WTC11 (cell line): ENCODE measurements around the gene MARS2. TPM values are rescaled to one million over a fixed set of nuclear protein-coding genes. Genes with fewer than 3 reads are reported as not detected.
"Not testable (repeated sequence)": the region's sequence is repeated elsewhere in the genome, so short reads cannot be mapped to it uniquely, and the experiment has no call there.

Source experiments
- ATAC-seq: fragments of 200-7000 bp; cut with Tn5 transposase; 2 replicates; pipeline ENCODE4 v1.10.0; 2021; ENCODE audit warnings: mild to moderate bottlenecking, moderate library complexity
- CTCF ChIA-PET: fragments of 300-600 bp; sonication (Branson Sonifier 250); formaldehyde crosslinking; loops from one replicate; lab custom pipeline; 2021; ENCODE audit warnings: antibody characterized with exemption; lab: Charles Lee
- POLR2A ChIA-PET: fragments of 350-600 bp; sonication (Branson Sonifier 250); formaldehyde crosslinking; loops from one replicate; lab custom pipeline; 2021; ENCODE audit warnings: antibody characterized with exemption; lab: Charles Lee
- DNase-seq: peaks from one replicate; pipeline ENCODE4 v3.0.0; 2021; ENCODE audit warnings: low spot score
- H3K27ac Mint-ChIP-seq: 2 replicates; pipeline ENCODE4 v1.8.0; 2021; ENCODE audit warnings: mixed read lengths
- H3K27me3 Mint-ChIP-seq: 2 replicates; pipeline ENCODE4 v1.8.0; 2021; ENCODE audit warnings: low read depth, mild to moderate bottlenecking, moderate library complexity, mixed read lengths
- H3K36me3 Mint-ChIP-seq: 2 replicates; pipeline ENCODE4 v1.8.0; 2021; ENCODE audit warnings: mixed read lengths
- H3K4me1 Mint-ChIP-seq: 2 replicates; pipeline ENCODE4 v1.8.0; 2022; ENCODE audit warnings: mixed read lengths
- H3K4me3 Mint-ChIP-seq: 2 replicates; pipeline ENCODE4 v1.8.0; 2021; ENCODE audit warnings: mild to moderate bottlenecking, moderate library complexity, mixed read lengths
- H3K9me3 Mint-ChIP-seq: 2 replicates; pipeline ENCODE4 v1.8.0; 2021; ENCODE audit warnings: mixed read lengths
- CDX4 ChIP-seq: fragments of 250-450 bp; sonication (Bioruptor Pico); IDR thresholded peaks from 2 replicates; pipeline ENCODE4 v1.9.0; 2021; ENCODE audit warnings: moderate library complexity, mild to moderate bottlenecking, inconsistent platforms, borderline replicate concordance
- FOXK1 ChIP-seq: sonication (generic); formaldehyde crosslinking; IDR thresholded peaks from 2 replicates; pipeline ENCODE4 v1.8.0; 2022; ENCODE audit warnings: mild to moderate bottlenecking, moderate library complexity, missing genetic modification reagents
- FOXP1 ChIP-seq: sonication (generic); formaldehyde crosslinking; IDR thresholded peaks from 2 replicates; pipeline ENCODE4 v1.8.0; 2022; ENCODE audit warnings: missing genetic modification reagents, mild to moderate bottlenecking, moderate library complexity, borderline replicate concordance
- GTF2I ChIP-seq: fragments of 250-450 bp; sonication (Bioruptor Pico); conservative IDR thresholded peaks from 2 replicates; pipeline ENCODE4 v1.4.0; 2021; ENCODE audit warnings: mild to moderate bottlenecking
- MAX ChIP-seq: sonication (generic); formaldehyde crosslinking; IDR thresholded peaks from 2 replicates; pipeline ENCODE4 v1.8.0; 2022; ENCODE audit warnings: mild to moderate bottlenecking, missing genetic modification reagents
- NFATC4 ChIP-seq: fragments of 250-450 bp; sonication (Bioruptor Pico); IDR thresholded peaks from 2 replicates; pipeline ENCODE4 v1.9.0; 2021; ENCODE audit warnings: mild to moderate bottlenecking
- NFE2L1 ChIP-seq: sonication (generic); formaldehyde crosslinking; IDR thresholded peaks from 2 replicates; pipeline ENCODE4 v1.8.1; 2023; ENCODE audit warnings: missing genetic modification reagents
- NR2C2 ChIP-seq: sonication (generic); formaldehyde crosslinking; IDR thresholded peaks from 2 replicates; pipeline ENCODE4 v1.8.0; 2022; ENCODE audit warnings: mild to moderate bottlenecking, missing genetic modification reagents
- NR3C1 ChIP-seq: sonication (generic); formaldehyde crosslinking; conservative IDR thresholded peaks from 2 replicates; pipeline ENCODE4 v1.8.1; 2023; ENCODE audit warnings: low read depth, mild to moderate bottlenecking, missing genetic modification reagents
- PRDM15 ChIP-seq: sonication (generic); formaldehyde crosslinking; IDR thresholded peaks from 2 replicates; pipeline ENCODE4 v1.8.0; 2022; ENCODE audit warnings: missing genetic modification reagents
- TEAD1 ChIP-seq: sonication (generic); formaldehyde crosslinking; IDR thresholded peaks from 2 replicates; pipeline ENCODE4 v1.8.0; 2022; ENCODE audit warnings: mild to moderate bottlenecking, missing genetic modification reagents
- ZNF219 ChIP-seq: sonication (generic); formaldehyde crosslinking; IDR thresholded peaks from 2 replicates; pipeline ENCODE4 v1.8.0; 2023; ENCODE audit warnings: missing genetic modification reagents, mild to moderate bottlenecking, borderline replicate concordance
- ZNF317 ChIP-seq: sonication (generic); formaldehyde crosslinking; IDR thresholded peaks from 2 replicates; pipeline ENCODE4 v1.8.1; 2023; ENCODE audit warnings: low read depth, mild to moderate bottlenecking, moderate library complexity, missing genetic modification reagents, borderline replicate concordance
- total RNA-seq: library from RNA; stranded (reverse); gene quantifications from 3 replicates; pipeline ENCODE4 v1.2.3, GENCODE V29; 2021
- TF ChIP-seq, protein P1 (sequence below): sonication (generic); formaldehyde crosslinking; IDR thresholded peaks from 2 replicates; pipeline ENCODE4 v1.8.0; 2023; ENCODE audit warnings: mild to moderate bottlenecking, missing genetic modification reagents
- TF ChIP-seq, protein P2 (sequence below): sonication (generic); formaldehyde crosslinking; IDR thresholded peaks from 2 replicates; pipeline ENCODE4 v1.8.1; 2022; ENCODE audit warnings: mild to moderate bottlenecking, moderate library complexity, missing genetic modification reagents
- TF ChIP-seq, protein P3 (sequence below): sonication (generic); formaldehyde crosslinking; conservative IDR thresholded peaks from 2 replicates; pipeline ENCODE4 v1.8.1; 2023; ENCODE audit warnings: mild to moderate bottlenecking, low read depth, missing genetic modification reagents, moderate library complexity
- TF ChIP-seq, protein P4 (sequence below): fragments of 250-450 bp; sonication (Bioruptor Pico); IDR thresholded peaks from 2 replicates; pipeline ENCODE4 v1.8.0; 2021; ENCODE audit warnings: mild to moderate bottlenecking

Gene MARS2
- total RNA-seq, 1 experiment from 2014 or later, result 32.2 TPM

- H3K27me3 Mint-ChIP-seq, result peaks cover 3% of the 10 kb centered on the region; the same call in 1 of the 2 replicates
- peaks cover 11% of the 10 kb centered on the region for H3K36me3 Mint-ChIP-seq
- no peak for TF ChIP-seq CDX4 (CRISPR knock-in tag)
- TF ChIP-seq, all 79 proteins: peak for 0
- POLR2A ChIA-PET, result no interaction called here
- Mint-ChIP-seq H3K9me3 (peaks cover 10% of the 10 kb centered on the region), H3K27ac (no peak overlapping the region), H3K4me3 (no peak overlapping the region), H3K4me1 (peaks cover 4% of the 10 kb centered on the region)
- DNase-seq (no peak), ATAC-seq (no peak)
- CTCF ChIA-PET, result no interaction called here
Measured at GRCh38 chr2:197727011-197727410, 21.8 kb downstream of the MARS2 start.

DNA sequence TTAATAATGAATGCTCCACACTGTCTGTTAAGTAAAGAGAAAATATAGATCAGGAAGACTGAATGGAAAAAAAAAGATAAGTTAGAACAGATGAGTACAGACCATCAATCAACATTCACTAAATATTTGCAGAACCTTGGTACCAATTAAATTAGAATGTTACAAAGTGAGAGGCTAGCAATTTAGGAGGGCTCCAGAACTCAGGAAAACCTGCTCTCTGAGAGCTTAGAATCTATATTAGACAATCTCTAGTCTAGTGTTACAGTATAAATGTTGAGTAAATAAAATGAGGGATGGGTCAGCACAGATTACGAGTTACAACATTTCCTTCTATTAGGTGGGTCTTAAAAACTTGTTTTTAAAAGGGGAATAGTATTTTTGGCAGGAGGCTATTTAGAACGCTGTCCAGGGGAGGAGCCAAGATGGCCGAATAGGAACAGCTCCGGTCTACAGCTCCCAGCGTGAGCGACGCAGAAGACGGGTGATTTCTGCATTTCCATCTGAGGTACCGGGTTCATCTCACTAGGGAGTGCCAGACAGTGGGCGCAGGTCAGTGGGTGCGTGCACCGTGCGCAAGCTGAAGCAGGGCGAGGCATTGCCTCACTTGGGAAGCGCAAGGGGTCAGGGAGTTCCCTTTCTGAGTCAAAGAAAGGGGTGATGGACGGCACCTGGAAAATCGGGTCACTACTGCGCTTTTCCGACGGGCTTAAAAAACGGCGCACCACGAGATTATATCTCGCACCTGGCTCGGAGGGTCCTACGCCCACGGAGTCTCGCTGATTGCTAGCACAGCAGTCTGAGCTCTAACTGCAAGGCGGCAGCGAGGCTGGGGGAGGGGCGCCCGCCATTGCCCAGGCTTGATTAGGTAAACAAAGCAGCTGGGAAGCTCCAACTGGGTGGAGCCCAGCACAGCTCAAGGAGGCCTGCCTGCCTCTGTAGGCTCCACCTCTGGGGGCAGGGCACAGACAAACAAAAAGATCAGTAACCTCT, 23.7 kb downstream of the MARS2 start:
- not testable (repeated sequence) for H3K9me3 Mint-ChIP-seq, H3K27me3 Mint-ChIP-seq
- TF ChIP-seq FOXP1 (CRISPR knock-in tag) (peak; percentile 39; the same call in 1 of the 2 replicates), FOXK1 (CRISPR knock-in tag) (peak; percentile 36; the same call in 1 of the 2 replicates)
- TF ChIP-seq, protein P1, sequence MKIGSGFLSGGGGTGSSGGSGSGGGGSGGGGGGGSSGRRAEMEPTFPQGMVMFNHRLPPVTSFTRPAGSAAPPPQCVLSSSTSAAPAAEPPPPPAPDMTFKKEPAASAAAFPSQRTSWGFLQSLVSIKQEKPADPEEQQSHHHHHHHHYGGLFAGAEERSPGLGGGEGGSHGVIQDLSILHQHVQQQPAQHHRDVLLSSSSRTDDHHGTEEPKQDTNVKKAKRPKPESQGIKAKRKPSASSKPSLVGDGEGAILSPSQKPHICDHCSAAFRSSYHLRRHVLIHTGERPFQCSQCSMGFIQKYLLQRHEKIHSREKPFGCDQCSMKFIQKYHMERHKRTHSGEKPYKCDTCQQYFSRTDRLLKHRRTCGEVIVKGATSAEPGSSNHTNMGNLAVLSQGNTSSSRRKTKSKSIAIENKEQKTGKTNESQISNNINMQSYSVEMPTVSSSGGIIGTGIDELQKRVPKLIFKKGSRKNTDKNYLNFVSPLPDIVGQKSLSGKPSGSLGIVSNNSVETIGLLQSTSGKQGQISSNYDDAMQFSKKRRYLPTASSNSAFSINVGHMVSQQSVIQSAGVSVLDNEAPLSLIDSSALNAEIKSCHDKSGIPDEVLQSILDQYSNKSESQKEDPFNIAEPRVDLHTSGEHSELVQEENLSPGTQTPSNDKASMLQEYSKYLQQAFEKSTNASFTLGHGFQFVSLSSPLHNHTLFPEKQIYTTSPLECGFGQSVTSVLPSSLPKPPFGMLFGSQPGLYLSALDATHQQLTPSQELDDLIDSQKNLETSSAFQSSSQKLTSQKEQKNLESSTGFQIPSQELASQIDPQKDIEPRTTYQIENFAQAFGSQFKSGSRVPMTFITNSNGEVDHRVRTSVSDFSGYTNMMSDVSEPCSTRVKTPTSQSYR (CRISPR knock-in tag), result 0 out of 2 replicates have a peak, but pooled peaks have one; percentile 31
- TF ChIP-seq, all 79 proteins: peak for 3; not testable (repeated sequence) for 76
- H3K4me1 Mint-ChIP-seq, DNase-seq, H3K27ac Mint-ChIP-seq, CTCF ChIA-PET, ATAC-seq, POLR2A ChIA-PET: not testable (repeated sequence)
- Mint-ChIP-seq H3K36me3 (peaks cover 11% of the 10 kb centered on the region), H3K4me3 (peak overlapping the region; percentile 51)

DNA sequence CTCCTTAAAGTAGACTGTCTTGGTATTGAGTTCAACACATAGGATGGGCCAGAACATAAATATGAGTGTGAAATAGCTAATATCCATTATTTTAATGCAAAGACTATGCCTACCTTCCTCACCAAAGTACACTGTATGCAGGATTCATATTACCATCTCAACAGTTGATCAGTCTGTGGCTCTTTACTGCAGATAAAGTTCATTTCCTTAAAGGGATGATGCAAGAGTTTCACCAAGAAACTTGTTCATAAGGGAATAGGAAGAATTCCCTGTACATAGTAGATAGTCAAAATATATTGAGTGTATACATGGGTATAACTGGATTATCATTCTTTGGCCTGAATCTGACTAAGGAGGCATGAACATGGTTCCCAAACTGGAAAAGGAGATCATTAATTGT, 35.0 kb downstream of the MARS2 start:
- H3K4me3 Mint-ChIP-seq, result no peak overlapping the region
- DNase-seq (no peak), ATAC-seq (no peak)
- ChIA-PET CTCF (no interaction called here), POLR2A (no interaction called here)
- no peaks in the 10 kb centered on the region for H3K27me3 Mint-ChIP-seq
- H3K36me3 Mint-ChIP-seq, result no peaks in the 10 kb centered on the region
- no peak overlapping the region for H3K27ac Mint-ChIP-seq
- no peaks in the 10 kb centered on the region for H3K4me1 Mint-ChIP-seq
- peaks cover 2% of the 10 kb centered on the region; the same call in 1 of the 2 replicates for H3K9me3 Mint-ChIP-seq
- no peak for TF ChIP-seq PRDM15 (CRISPR knock-in tag)
- TF ChIP-seq MAX (CRISPR knock-in tag), result no peak
- TF ChIP-seq, protein P2, sequence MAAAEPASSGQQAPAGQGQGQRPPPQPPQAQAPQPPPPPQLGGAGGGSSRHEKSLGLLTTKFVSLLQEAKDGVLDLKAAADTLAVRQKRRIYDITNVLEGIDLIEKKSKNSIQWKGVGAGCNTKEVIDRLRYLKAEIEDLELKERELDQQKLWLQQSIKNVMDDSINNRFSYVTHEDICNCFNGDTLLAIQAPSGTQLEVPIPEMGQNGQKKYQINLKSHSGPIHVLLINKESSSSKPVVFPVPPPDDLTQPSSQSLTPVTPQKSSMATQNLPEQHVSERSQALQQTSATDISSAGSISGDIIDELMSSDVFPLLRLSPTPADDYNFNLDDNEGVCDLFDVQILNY, result no peak
- no peak for TF ChIP-seq NFE2L1
- no peak for TF ChIP-seq GTF2I
- TF ChIP-seq ZNF219 (CRISPR knock-in tag), result no peak
- TF ChIP-seq, protein P3, sequence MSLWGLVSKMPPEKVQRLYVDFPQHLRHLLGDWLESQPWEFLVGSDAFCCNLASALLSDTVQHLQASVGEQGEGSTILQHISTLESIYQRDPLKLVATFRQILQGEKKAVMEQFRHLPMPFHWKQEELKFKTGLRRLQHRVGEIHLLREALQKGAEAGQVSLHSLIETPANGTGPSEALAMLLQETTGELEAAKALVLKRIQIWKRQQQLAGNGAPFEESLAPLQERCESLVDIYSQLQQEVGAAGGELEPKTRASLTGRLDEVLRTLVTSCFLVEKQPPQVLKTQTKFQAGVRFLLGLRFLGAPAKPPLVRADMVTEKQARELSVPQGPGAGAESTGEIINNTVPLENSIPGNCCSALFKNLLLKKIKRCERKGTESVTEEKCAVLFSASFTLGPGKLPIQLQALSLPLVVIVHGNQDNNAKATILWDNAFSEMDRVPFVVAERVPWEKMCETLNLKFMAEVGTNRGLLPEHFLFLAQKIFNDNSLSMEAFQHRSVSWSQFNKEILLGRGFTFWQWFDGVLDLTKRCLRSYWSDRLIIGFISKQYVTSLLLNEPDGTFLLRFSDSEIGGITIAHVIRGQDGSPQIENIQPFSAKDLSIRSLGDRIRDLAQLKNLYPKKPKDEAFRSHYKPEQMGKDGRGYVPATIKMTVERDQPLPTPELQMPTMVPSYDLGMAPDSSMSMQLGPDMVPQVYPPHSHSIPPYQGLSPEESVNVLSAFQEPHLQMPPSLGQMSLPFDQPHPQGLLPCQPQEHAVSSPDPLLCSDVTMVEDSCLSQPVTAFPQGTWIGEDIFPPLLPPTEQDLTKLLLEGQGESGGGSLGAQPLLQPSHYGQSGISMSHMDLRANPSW (CRISPR knock-in tag), result no peak
- no peak for TF ChIP-seq NR3C1 (CRISPR knock-in tag)
- no peak for TF ChIP-seq NFATC4 (CRISPR knock-in tag)
- TF ChIP-seq NR2C2 (CRISPR knock-in tag), result no peak
- TF ChIP-seq TEAD1 (CRISPR knock-in tag), result no peak
- TF ChIP-seq, protein P4, sequence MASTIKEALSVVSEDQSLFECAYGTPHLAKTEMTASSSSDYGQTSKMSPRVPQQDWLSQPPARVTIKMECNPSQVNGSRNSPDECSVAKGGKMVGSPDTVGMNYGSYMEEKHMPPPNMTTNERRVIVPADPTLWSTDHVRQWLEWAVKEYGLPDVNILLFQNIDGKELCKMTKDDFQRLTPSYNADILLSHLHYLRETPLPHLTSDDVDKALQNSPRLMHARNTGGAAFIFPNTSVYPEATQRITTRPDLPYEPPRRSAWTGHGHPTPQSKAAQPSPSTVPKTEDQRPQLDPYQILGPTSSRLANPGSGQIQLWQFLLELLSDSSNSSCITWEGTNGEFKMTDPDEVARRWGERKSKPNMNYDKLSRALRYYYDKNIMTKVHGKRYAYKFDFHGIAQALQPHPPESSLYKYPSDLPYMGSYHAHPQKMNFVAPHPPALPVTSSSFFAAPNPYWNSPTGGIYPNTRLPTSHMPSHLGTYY (CRISPR knock-in tag), result no peak
- TF ChIP-seq ZNF317 (CRISPR knock-in tag), result no peak
